ENCODE data around the gene EVPL. TPM values are rescaled to one million over a fixed set of nuclear protein-coding genes. Genes with fewer than 3 reads are reported as not detected.

The EVPL gene
- total RNA-seq, 1 donor from 2014 or later: 46.8 TPM

DNA sequence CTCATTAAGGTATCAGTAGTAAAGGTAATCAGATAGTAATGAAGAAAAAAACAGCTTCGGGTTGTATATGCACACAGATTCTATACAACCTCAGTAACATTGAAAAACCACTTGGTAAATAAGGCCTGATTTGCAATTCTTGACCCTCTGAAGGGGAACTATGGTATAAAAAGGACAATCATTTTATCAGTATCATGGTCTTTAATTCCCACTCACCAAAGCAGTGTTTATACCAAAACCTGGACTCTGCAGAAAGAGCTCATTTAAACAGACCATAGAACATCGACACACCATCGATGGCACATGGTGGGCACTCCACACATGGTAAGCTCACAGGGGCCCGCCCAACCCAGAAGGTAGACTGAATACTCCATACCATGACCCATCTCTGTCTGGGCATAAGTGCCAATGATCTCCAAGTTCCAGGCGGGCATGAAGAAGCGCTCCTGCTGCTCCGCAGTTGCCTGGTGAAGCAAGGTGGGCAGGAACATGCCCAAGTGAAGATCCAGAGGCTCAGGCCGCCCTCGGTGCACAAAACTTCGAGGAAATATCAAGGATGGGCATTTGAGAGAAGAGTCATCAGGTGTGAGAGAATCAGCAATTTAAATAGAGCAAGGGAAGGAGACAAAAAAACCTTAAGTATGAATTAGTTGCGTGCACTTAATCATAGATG is 67.1 kb downstream of the EVPL start:
- H3K36me3 ChIP-seq: peaks cover 34% of the 10 kb centered on the region

DNA sequence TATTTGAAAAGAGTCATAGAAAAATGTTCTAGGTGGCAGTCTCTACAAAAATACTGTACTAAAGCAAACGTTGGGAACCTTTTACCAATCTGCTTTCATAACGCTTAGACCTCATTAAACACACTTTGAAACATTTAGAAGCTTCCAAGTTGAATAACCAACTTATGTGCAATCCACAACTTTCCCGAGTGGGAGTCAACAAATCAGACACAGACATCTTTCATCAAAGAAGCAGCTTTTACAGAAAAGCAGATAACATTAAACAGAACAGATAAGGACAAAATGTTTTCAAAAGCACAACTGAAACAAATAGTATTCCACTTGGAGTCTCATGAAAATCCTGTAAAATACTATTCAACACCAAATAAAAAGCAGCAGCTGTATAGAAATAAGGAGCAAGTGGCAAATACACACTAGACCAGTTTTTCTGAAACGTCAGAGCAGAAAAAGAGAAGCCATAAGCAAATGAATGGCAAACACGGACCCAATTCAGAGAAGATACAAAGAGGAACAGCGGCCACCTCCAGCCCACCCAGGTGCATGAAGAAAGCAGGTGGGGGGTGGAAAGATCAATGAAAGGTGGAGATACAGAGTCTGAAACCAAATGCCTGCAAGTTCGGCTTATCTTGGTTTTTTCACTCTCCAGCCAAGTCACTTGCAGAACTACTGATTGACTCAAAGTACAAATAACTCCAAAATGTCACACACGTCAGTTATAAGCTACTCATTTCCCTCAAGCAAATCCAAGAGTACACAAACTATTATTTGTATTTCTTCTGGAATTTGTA is 67.9 kb downstream of the EVPL start:
- Histone ChIP-seq H3K27ac (no peak overlapping the region), H3K4me1 (peaks cover 10% of the 10 kb centered on the region), H3K9me3 (no peaks in the 10 kb centered on the region), H3K4me3 (no peak overlapping the region), H3K27me3 (no peaks in the 10 kb centered on the region), H3K36me3 (peaks cover 38% of the 10 kb centered on the region)
- DNase-seq (no peak), ATAC-seq (no peak)
- intact Hi-C loops (cut with DNase I): no loop called here
- TF ChIP-seq, protein P1, sequence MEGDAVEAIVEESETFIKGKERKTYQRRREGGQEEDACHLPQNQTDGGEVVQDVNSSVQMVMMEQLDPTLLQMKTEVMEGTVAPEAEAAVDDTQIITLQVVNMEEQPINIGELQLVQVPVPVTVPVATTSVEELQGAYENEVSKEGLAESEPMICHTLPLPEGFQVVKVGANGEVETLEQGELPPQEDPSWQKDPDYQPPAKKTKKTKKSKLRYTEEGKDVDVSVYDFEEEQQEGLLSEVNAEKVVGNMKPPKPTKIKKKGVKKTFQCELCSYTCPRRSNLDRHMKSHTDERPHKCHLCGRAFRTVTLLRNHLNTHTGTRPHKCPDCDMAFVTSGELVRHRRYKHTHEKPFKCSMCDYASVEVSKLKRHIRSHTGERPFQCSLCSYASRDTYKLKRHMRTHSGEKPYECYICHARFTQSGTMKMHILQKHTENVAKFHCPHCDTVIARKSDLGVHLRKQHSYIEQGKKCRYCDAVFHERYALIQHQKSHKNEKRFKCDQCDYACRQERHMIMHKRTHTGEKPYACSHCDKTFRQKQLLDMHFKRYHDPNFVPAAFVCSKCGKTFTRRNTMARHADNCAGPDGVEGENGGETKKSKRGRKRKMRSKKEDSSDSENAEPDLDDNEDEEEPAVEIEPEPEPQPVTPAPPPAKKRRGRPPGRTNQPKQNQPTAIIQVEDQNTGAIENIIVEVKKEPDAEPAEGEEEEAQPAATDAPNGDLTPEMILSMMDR (IDR thresholded peaks at IDR 0.05): no peak

More for the DNA sequence above, 67.1 kb downstream of the EVPL start:
- intact Hi-C loops (cut with DNase I): no loop called here
- DNase-seq (no peak), ATAC-seq (no peak)
- Histone ChIP-seq H3K4me3 (no peak overlapping the region), H3K9me3 (no peaks in the 10 kb centered on the region), H3K27ac (no peak overlapping the region), H3K4me1 (peaks cover 10% of the 10 kb centered on the region), H3K27me3 (no peaks in the 10 kb centered on the region)
- TF ChIP-seq, protein P1 (IDR thresholded peaks at IDR 0.05): no peak

Other genes with a start within 250 kb of the EVPL start
- gene UNK, start 242.5 kb downstream of the EVPL start, total RNA-seq: 27.1 TPM
- gene UNC13D, start 182.9 kb downstream of the EVPL start, total RNA-seq: 145 TPM
- 156 TPM for gene WBP2, start 172.0 kb downstream of the EVPL start, total RNA-seq
- gene TRIM47, start 148.7 kb downstream of the EVPL start, total RNA-seq: 31.0 TPM
- gene TRIM65, start 130.4 kb downstream of the EVPL start, total RNA-seq: 28.7 TPM
- gene MRPL38, start 122.4 kb downstream of the EVPL start, total RNA-seq: 85.5 TPM
- 11.3 TPM for gene FBF1, start 86.3 kb downstream of the EVPL start, total RNA-seq
- 75.2 TPM for gene ACOX1, start 48.1 kb downstream of the EVPL start, total RNA-seq
- 10.9 TPM for gene TEN1, start 48.1 kb downstream of the EVPL start, total RNA-seq
- gene CDK3, start 26.5 kb downstream of the EVPL start, total RNA-seq: 9.6 TPM
- 74.9 TPM for gene SRP68, start 45.2 kb upstream of the EVPL start, total RNA-seq
- not detected for gene GALR2, start 47.5 kb upstream of the EVPL start, total RNA-seq
- not detected for gene ZACN, start 51.9 kb upstream of the EVPL start, total RNA-seq
- 121 TPM for gene EXOC7, start 76.5 kb upstream of the EVPL start, total RNA-seq
- gene FOXJ1, start 113.9 kb upstream of the EVPL start, total RNA-seq: 2.9 TPM
- gene RNF157, start 213.2 kb upstream of the EVPL start, total RNA-seq: 3.8 TPM
- 56.7 TPM for gene UBALD2, start 238.0 kb upstream of the EVPL start, total RNA-seq